Adipocyte (in vitro differentiated cells): ENCODE results near the gene NUDCD2.
"Not testable (repeated sequence)": the region's sequence is repeated elsewhere in the genome, so short reads cannot be mapped to it uniquely, and the experiment has no call there.

Source experiments
- DNase-seq: peaks from one replicate; pipeline ENCODE4 v3.0.0-alpha.2; 2015; ENCODE audit warnings: low read depth
- H3K27me3 ChIP-seq: replicated peaks from 2 replicates; pipeline ENCODE4 v1.7.0; 2013; ENCODE audit warnings: mild to moderate bottlenecking, low read length, moderate library complexity; ENCODE audit not compliant: control insufficient read depth, insufficient read depth
- H3K36me3 ChIP-seq: 2 replicates; pipeline ENCODE4 v1.7.0; 2013; ENCODE audit warnings: low read length, mild to moderate bottlenecking, moderate library complexity; ENCODE audit not compliant: control insufficient read depth, insufficient read depth, severe bottlenecking
- H3K4me1 ChIP-seq: 2 replicates; pipeline ENCODE4 v1.7.0; 2013; ENCODE audit warnings: mild to moderate bottlenecking, low read length, moderate library complexity; ENCODE audit not compliant: control insufficient read depth, insufficient read depth
- H3K4me3 ChIP-seq: 2 replicates; pipeline ENCODE4 v1.7.0; 2013; ENCODE audit warnings: mild to moderate bottlenecking, low read length, moderate library complexity
- H3K9ac ChIP-seq: 2 replicates; pipeline ENCODE4 v1.7.0; 2013; ENCODE audit warnings: mild to moderate bottlenecking, low read length, moderate library complexity
- H3K9me3 ChIP-seq: 2 replicates; pipeline ENCODE4 v1.7.0; 2013; ENCODE audit warnings: mild to moderate bottlenecking, low read length, moderate library complexity; ENCODE audit not compliant: control insufficient read depth

Gene NUDCD2

GRCh38 chr5:163424836-163425235 lies 35.1 kb downstream of the NUDCD2 start:
- Histone ChIP-seq H3K4me3 (no peak overlapping the region), H3K9ac (no peak overlapping the region), H3K4me1 (no peaks in the 10 kb centered on the region), H3K36me3 (no peaks in the 10 kb centered on the region), H3K9me3 (peaks cover 4% of the 10 kb centered on the region), H3K27me3 (no peaks in the 10 kb centered on the region)
- no peak for DNase-seq

GRCh38 chr5:163415673-163416072 lies 44.2 kb downstream of the NUDCD2 start:
- not testable (repeated sequence) for H3K4me1 ChIP-seq, H3K4me3 ChIP-seq, DNase-seq, H3K9ac ChIP-seq, H3K9me3 ChIP-seq, H3K36me3 ChIP-seq
- peaks cover 37% of the 10 kb centered on the region for H3K27me3 ChIP-seq

- H3K9ac ChIP-seq = no peak overlapping the region
- no peak overlapping the region for H3K4me3 ChIP-seq
- DNase-seq = no peak
- H3K27me3 ChIP-seq = peaks cover 28% of the 10 kb centered on the region
- H3K36me3 ChIP-seq = no peaks in the 10 kb centered on the region
- no peaks in the 10 kb centered on the region for H3K9me3 ChIP-seq
- peaks cover 18% of the 10 kb centered on the region for H3K4me1 ChIP-seq
These were observed 49.4 kb downstream of the NUDCD2 start for GRCh38 chr5:163410505-163410904.

GRCh38 chr5:163409384-163409783 lies 50.5 kb downstream of the NUDCD2 start:
- no peak overlapping the region for H3K9ac ChIP-seq
- H3K36me3 ChIP-seq = no peaks in the 10 kb centered on the region
- H3K4me3 ChIP-seq = no peak overlapping the region
- no peaks in the 10 kb centered on the region for H3K9me3 ChIP-seq
- DNase-seq = no peak
- peaks cover 20% of the 10 kb centered on the region for H3K27me3 ChIP-seq
- H3K4me1 ChIP-seq = peaks cover 15% of the 10 kb centered on the region

- Histone ChIP-seq H3K4me3 (peak overlapping the region; percentile 64), H3K9me3 (no peaks in the 10 kb centered on the region), H3K36me3 (no peaks in the 10 kb centered on the region), H3K27me3 (peaks cover 13% of the 10 kb centered on the region), H3K4me1 (peaks cover 15% of the 10 kb centered on the region), H3K9ac (peak overlapping the region; percentile 37)
- DNase-seq = peak; percentile 85
These were observed 51.5 kb downstream of the NUDCD2 start for GRCh38 chr5:163408311-163408923.

- Histone ChIP-seq H3K9ac (no peak overlapping the region), H3K4me1 (peaks cover 15% of the 10 kb centered on the region), H3K36me3 (no peaks in the 10 kb centered on the region), H3K9me3 (no peaks in the 10 kb centered on the region), H3K27me3 (peaks cover 2% of the 10 kb centered on the region), H3K4me3 (no peak overlapping the region)
- peak; percentile 29 for DNase-seq
These were observed 52.8 kb downstream of the NUDCD2 start for GRCh38 chr5:163407034-163407655.

GRCh38 chr5:163404364-163405173 lies 55.3 kb downstream of the NUDCD2 start:
- Histone ChIP-seq H3K9ac (no peak overlapping the region), H3K36me3 (no peaks in the 10 kb centered on the region), H3K27me3 (no peaks in the 10 kb centered on the region), H3K9me3 (no peaks in the 10 kb centered on the region), H3K4me1 (peaks cover 15% of the 10 kb centered on the region), H3K4me3 (no peak overlapping the region)
- DNase-seq = no peak

GRCh38 chr5:163402007-163402406 lies 57.9 kb downstream of the NUDCD2 start:
- Histone ChIP-seq H3K4me3 (no peak overlapping the region), H3K36me3 (no peaks in the 10 kb centered on the region), H3K9me3 (no peaks in the 10 kb centered on the region), H3K27me3 (peaks cover 3% of the 10 kb centered on the region), H3K9ac (no peak overlapping the region), H3K4me1 (peaks cover 2% of the 10 kb centered on the region)
- no peak for DNase-seq

GRCh38 chr5:163401271-163401670 lies 58.6 kb downstream of the NUDCD2 start:
- Histone ChIP-seq H3K27me3 (peaks cover 3% of the 10 kb centered on the region), H3K4me3 (no peak overlapping the region), H3K4me1 (no peaks in the 10 kb centered on the region), H3K9ac (no peak overlapping the region), H3K9me3 (no peaks in the 10 kb centered on the region), H3K36me3 (no peaks in the 10 kb centered on the region)
- DNase-seq = no peak

GRCh38 chr5:163399923-163400322 lies 60.0 kb downstream of the NUDCD2 start:
- H3K4me3 ChIP-seq = no peak overlapping the region
- DNase-seq = no peak
- no peak overlapping the region for H3K9ac ChIP-seq
- no peaks in the 10 kb centered on the region for H3K36me3 ChIP-seq
- no peaks in the 10 kb centered on the region for H3K9me3 ChIP-seq
- H3K4me1 ChIP-seq = no peaks in the 10 kb centered on the region
- peaks cover 3% of the 10 kb centered on the region for H3K27me3 ChIP-seq

GRCh38 chr5:163397354-163397753 lies 62.5 kb downstream of the NUDCD2 start:
- Histone ChIP-seq H3K4me1 (no peaks in the 10 kb centered on the region), H3K9me3 (no peaks in the 10 kb centered on the region), H3K27me3 (peaks cover 3% of the 10 kb centered on the region), H3K4me3 (no peak overlapping the region), H3K9ac (no peak overlapping the region), H3K36me3 (no peaks in the 10 kb centered on the region)
- DNase-seq = no peak
